GM23338 (cell line): ENCODE results near the gene LRRC39. TPM values are rescaled to one million over a fixed set of nuclear protein-coding genes. Genes with fewer than 3 reads are reported as not detected.
A peak's percentile ranks its signal among the peaks of the same experiment; 100 is the strongest.

Experiments
- ATAC-seq: fragments of 200-7000 bp; cut with Tn5 transposase; 3 replicates; pipeline ENCODE4 v1.9.1; 2020
- DNase-seq: peaks from one replicate; pipeline ENCODE4 v3.0.0-alpha.2; 2015; ENCODE audit warnings: low spot score
- H2AFZ ChIP-seq: fragments of 200-600 bp; sonication (generic); 2 replicates; pipeline ENCODE4 v1.8.0; 2016; ENCODE audit warnings: antibody characterized with exemption, mild to moderate bottlenecking, moderate library complexity
- H3F3A ChIP-seq: fragments of 200-600 bp; sonication (generic); replicated peaks from 2 replicates; pipeline ENCODE4 v1.8.0; 2017; ENCODE audit warnings: antibody characterized with exemption, mixed run types, low read depth
- H3K27ac ChIP-seq: fragments of 200-600 bp; sonication (generic); 2 replicates; pipeline ENCODE4 v1.6.1; 2016; ENCODE audit warnings: low read depth
- H3K27me3 ChIP-seq: fragments of 200-600 bp; sonication (generic); 2 replicates; pipeline ENCODE4 v1.8.0; 2016; ENCODE audit warnings: mild to moderate bottlenecking, mixed run types, moderate library complexity; ENCODE audit not compliant: insufficient read depth
- H3K36me3 ChIP-seq: fragments of 200-600 bp; sonication (generic); 2 replicates; pipeline ENCODE4 v1.8.0; 2016; ENCODE audit warnings: mild to moderate bottlenecking; ENCODE audit not compliant: insufficient read depth
- H3K4me1 ChIP-seq: fragments of 200-600 bp; sonication (generic); 2 replicates; pipeline ENCODE4 v1.8.0; 2016; ENCODE audit warnings: mild to moderate bottlenecking, moderate library complexity; ENCODE audit not compliant: insufficient read depth
- H3K4me2 ChIP-seq: fragments of 200-600 bp; sonication (generic); 2 replicates; pipeline ENCODE4 v1.7.1; 2017; ENCODE audit warnings: mixed run types
- H3K4me3 ChIP-seq: fragments of 200-600 bp; sonication (generic); 2 replicates; pipeline ENCODE4 v1.6.1; 2016; ENCODE audit warnings: mixed run types
- H3K79me2 ChIP-seq: fragments of 200-600 bp; sonication (generic); replicated peaks from 2 replicates; pipeline ENCODE4 v1.8.0; 2017; ENCODE audit warnings: mild to moderate bottlenecking; ENCODE audit not compliant: insufficient read depth
- H3K9me2 ChIP-seq: fragments of 200-600 bp; sonication (generic); 2 replicates; pipeline ENCODE4 v1.8.0; 2017; ENCODE audit not compliant: insufficient read depth
- H4K20me1 ChIP-seq: fragments of 200-600 bp; sonication (generic); replicated peaks from 2 replicates; pipeline ENCODE4 v1.8.0; 2017; ENCODE audit warnings: mild to moderate bottlenecking; ENCODE audit not compliant: insufficient read depth
- H3K27ac Mint-ChIP-seq: 2 replicates; pipeline ENCODE4 v1.8.0; 2020; ENCODE audit warnings: inconsistent platforms, mild to moderate bottlenecking, moderate library complexity, mixed read lengths
- H3K27me3 Mint-ChIP-seq: 3 replicates; pipeline ENCODE4 v1.8.0; 2022; ENCODE audit warnings: low read depth, mild to moderate bottlenecking, moderate library complexity, mixed read lengths, inconsistent platforms; ENCODE audit not compliant: insufficient read depth, poor library complexity
- H3K36me3 Mint-ChIP-seq: 3 replicates; pipeline ENCODE4 v1.8.0; 2021; ENCODE audit warnings: low read depth, mild to moderate bottlenecking, inconsistent platforms, moderate library complexity, mixed read lengths
- H3K4me1 Mint-ChIP-seq: 3 replicates; pipeline ENCODE4 v1.8.0; 2020; ENCODE audit warnings: mild to moderate bottlenecking, inconsistent platforms, mixed read lengths
- H3K4me3 Mint-ChIP-seq: 3 replicates; pipeline ENCODE4 v1.8.0; 2021; ENCODE audit warnings: moderate library complexity, mild to moderate bottlenecking, inconsistent platforms, mixed read lengths
- H3K9me3 Mint-ChIP-seq: 3 replicates; pipeline ENCODE4 v1.8.0; 2020; ENCODE audit warnings: moderate library complexity, mild to moderate bottlenecking, inconsistent platforms, mixed read lengths
- CREB1 ChIP-seq: fragments of 250-450 bp; sonication (Bioruptor Pico); IDR thresholded peaks from 2 replicates; pipeline ENCODE4 v1.5.0; 2020; ENCODE audit warnings: low read depth, mild to moderate bottlenecking, moderate library complexity
- ETS1 ChIP-seq: IDR thresholded peaks from 2 replicates; pipeline ENCODE4 v1.6.1; 2016; ENCODE audit warnings: antibody characterized with exemption
- EZH2 ChIP-seq: fragments of 200-600 bp; sonication (generic); IDR thresholded peaks from one replicate; pipeline ENCODE4 v1.8.0; 2017; ENCODE audit warnings: antibody characterized with exemption, mild to moderate bottlenecking, low read depth; ENCODE audit not compliant: unreplicated experiment
- EZH2phosphoT487 ChIP-seq: fragments of 200-600 bp; sonication (generic); IDR thresholded peaks from one replicate; pipeline ENCODE4 v1.8.1; 2018; ENCODE audit warnings: antibody characterized with exemption; ENCODE audit not compliant: unreplicated experiment
- JUNB ChIP-seq: IDR thresholded peaks from one replicate; pipeline ENCODE4 v1.6.1; 2016; ENCODE audit warnings: antibody characterized with exemption; ENCODE audit not compliant: unreplicated experiment
- NANOG ChIP-seq: IDR thresholded peaks from 2 replicates; pipeline ENCODE4 v1.6.1; 2016; ENCODE audit warnings: antibody characterized with exemption, borderline replicate concordance
- POLR2AphosphoS5 ChIP-seq: IDR thresholded peaks from 2 replicates; pipeline ENCODE4 v1.6.1; 2016; ENCODE audit warnings: antibody characterized with exemption, low read depth
- REST ChIP-seq: IDR thresholded peaks from one replicate; pipeline ENCODE4 v1.6.1; 2018; ENCODE audit warnings: antibody characterized with exemption; ENCODE audit not compliant: unreplicated experiment
- STAT1 ChIP-seq: IDR thresholded peaks from one replicate; pipeline ENCODE4 v1.6.1; 2016; ENCODE audit warnings: antibody characterized with exemption; ENCODE audit not compliant: unreplicated experiment
- ZNF114 ChIP-seq: fragments of 250-450 bp; sonication (Bioruptor Pico); IDR thresholded peaks from 2 replicates; pipeline ENCODE4 v1.5.0; 2020; ENCODE audit warnings: mild to moderate bottlenecking, moderate library complexity
- ZNF331 ChIP-seq: fragments of 250-450 bp; sonication (Bioruptor Pico); IDR thresholded peaks from 2 replicates; pipeline ENCODE4 v1.5.0; 2020; ENCODE audit warnings: low read depth, mild to moderate bottlenecking, moderate library complexity
- polyA plus RNA-seq: library from polyadenylated mRNA; unstranded; fragments of >200 nt; fragmentation: Nextera tagmentation; extraction: Ambion mirVana; gene quantifications from 2 replicates; pipeline ENCODE4 v1.2.1, GENCODE V29; 2016
- total RNA-seq: library from RNA; depleted of rRNA; stranded (reverse); fragments of >200 nt; shearing (Covaris generic); gene quantifications from 2 replicates; pipeline ENCODE4 v1.2.3, GENCODE V29; 2014

LRRC39 gene
- total and polyA plus RNA-seq, 2 experiments from 2014 or later, result 0.48 to 0.87 TPM

- Mint-ChIP-seq H3K4me1 (peaks cover 9% of the 10 kb centered on the region), H3K27ac (peak within 1 kb of the TSS; percentile 98), H3K9me3 (no peaks in the 10 kb centered on the region), H3K4me3 (peak within 1 kb of the TSS; percentile 99), H3K27me3 (peaks cover 11% of the 10 kb centered on the region), H3K36me3 (peaks cover 2% of the 10 kb centered on the region; the same call in 2 of the 3 replicates)
- peak within 1 kb of the TSS; percentile 72 for H2AFZ ChIP-seq
- peaks cover 14% of the 10 kb centered on the region; the same call in 1 of the 2 replicates for H3K4me1 ChIP-seq
- H3F3A ChIP-seq, result no peaks in the 10 kb centered on the region
- ATAC-seq (peak; percentile 95), DNase-seq (peak; percentile 99)
- H3K27me3 ChIP-seq, result no peaks in the 10 kb centered on the region
- peak; percentile 71 for TF ChIP-seq POLR2AphosphoS5
- no peak for TF ChIP-seq EZH2phosphoT487
- TF ChIP-seq ZNF331, result no peak
- no peak for TF ChIP-seq ZNF114
- TF ChIP-seq ETS1, result peak; percentile 99
- peak; percentile 70 for TF ChIP-seq CREB1
- TF ChIP-seq NANOG, result no peak
- no peaks in the 10 kb centered on the region for H3K9me2 ChIP-seq
- peaks cover 66% of the 10 kb centered on the region for H3K79me2 ChIP-seq
- peaks cover 5% of the 10 kb centered on the region; the same call in 1 of the 2 replicates for H3K36me3 ChIP-seq
- H3K4me3 ChIP-seq, result peak within 1 kb of the TSS; percentile 84
- peak within 1 kb of the TSS; percentile 92 for H3K27ac ChIP-seq
- no peaks in the 10 kb centered on the region for H4K20me1 ChIP-seq
- peak within 1 kb of the TSS; percentile 80 for H3K4me2 ChIP-seq
These were observed 45.2 kb downstream of the LRRC39 start, which contains the start of the genes SASS6 and TRMT13 for GRCh38 chr1:100132566-100133477. SASS6 (minus strand) TSS chr1:100132930; CDS start chr1:100132814, 116 bp downstream. TRMT13 (plus strand) TSS chr1:100133163; CDS start chr1:100133169, 6 bp downstream.

GRCh38 chr1:100131623-100132022 lies 46.4 kb downstream of the LRRC39 start:
- peak overlapping the region; percentile 99 for H3K4me3 Mint-ChIP-seq
- H3K36me3 Mint-ChIP-seq, result no peaks in the 10 kb centered on the region
- Histone ChIP-seq H3K27ac (no peak overlapping the region), H3K4me2 (peak overlapping the region; percentile 80), H3K36me3 (no peaks in the 10 kb centered on the region), H3K79me2 (peaks cover 76% of the 10 kb centered on the region), H2AFZ (no peak overlapping the region), H3K4me1 (peaks cover 14% of the 10 kb centered on the region; the same call in 1 of the 2 replicates), H3F3A (no peaks in the 10 kb centered on the region), H4K20me1 (no peaks in the 10 kb centered on the region), H3K4me3 (peak overlapping the region; percentile 84), H3K9me2 (no peaks in the 10 kb centered on the region), H3K27me3 (no peaks in the 10 kb centered on the region)
- ATAC-seq, result no peak
- H3K27ac Mint-ChIP-seq, result peak overlapping the region; percentile 23; the same call in 1 of the 2 replicates
- peaks cover 11% of the 10 kb centered on the region for H3K27me3 Mint-ChIP-seq
- peaks cover 9% of the 10 kb centered on the region for H3K4me1 Mint-ChIP-seq
- DNase-seq, result no peak
- no peaks in the 10 kb centered on the region for H3K9me3 Mint-ChIP-seq
- TF ChIP-seq NANOG (no peak), STAT1 (no peak), JUNB (no peak), REST (no peak), POLR2AphosphoS5 (no peak), EZH2 (no peak), ZNF114 (no peak), ZNF331 (no peak)
